ENCODE measurements around the gene ITPR3.
A peak's percentile ranks its signal among the peaks of the same experiment; 100 is the strongest.

Gene ITPR3

GRCh38 chr6:33695451-33695887, 74.3 kb downstream of the ITPR3 start:
- no peak overlapping the region for H3K4me3 ChIP-seq (ENCODE audit: low read depth, low read length)
- TF ChIP-seq CTCF (IDR thresholded peaks at IDR 0.05; ENCODE audit: low read depth, low read length): no peak
- DNase-seq (ENCODE audit: low read depth, low spot score): no peak
- in situ Hi-C loops (cut with HindIII; ENCODE audit: low sequenced_read_pairs): no loop called here

GRCh38 chr6:33696076-33696475, 75.0 kb downstream of the ITPR3 start:
- H3K4me3 ChIP-seq (ENCODE audit: low read depth, low read length): no peak overlapping the region
- no peak for DNase-seq (ENCODE audit: low read depth, low spot score)
- in situ Hi-C loops (cut with HindIII; ENCODE audit: low sequenced_read_pairs): no loop called here
- no peak for TF ChIP-seq CTCF (IDR thresholded peaks at IDR 0.05; ENCODE audit: low read depth, low read length)

DNA sequence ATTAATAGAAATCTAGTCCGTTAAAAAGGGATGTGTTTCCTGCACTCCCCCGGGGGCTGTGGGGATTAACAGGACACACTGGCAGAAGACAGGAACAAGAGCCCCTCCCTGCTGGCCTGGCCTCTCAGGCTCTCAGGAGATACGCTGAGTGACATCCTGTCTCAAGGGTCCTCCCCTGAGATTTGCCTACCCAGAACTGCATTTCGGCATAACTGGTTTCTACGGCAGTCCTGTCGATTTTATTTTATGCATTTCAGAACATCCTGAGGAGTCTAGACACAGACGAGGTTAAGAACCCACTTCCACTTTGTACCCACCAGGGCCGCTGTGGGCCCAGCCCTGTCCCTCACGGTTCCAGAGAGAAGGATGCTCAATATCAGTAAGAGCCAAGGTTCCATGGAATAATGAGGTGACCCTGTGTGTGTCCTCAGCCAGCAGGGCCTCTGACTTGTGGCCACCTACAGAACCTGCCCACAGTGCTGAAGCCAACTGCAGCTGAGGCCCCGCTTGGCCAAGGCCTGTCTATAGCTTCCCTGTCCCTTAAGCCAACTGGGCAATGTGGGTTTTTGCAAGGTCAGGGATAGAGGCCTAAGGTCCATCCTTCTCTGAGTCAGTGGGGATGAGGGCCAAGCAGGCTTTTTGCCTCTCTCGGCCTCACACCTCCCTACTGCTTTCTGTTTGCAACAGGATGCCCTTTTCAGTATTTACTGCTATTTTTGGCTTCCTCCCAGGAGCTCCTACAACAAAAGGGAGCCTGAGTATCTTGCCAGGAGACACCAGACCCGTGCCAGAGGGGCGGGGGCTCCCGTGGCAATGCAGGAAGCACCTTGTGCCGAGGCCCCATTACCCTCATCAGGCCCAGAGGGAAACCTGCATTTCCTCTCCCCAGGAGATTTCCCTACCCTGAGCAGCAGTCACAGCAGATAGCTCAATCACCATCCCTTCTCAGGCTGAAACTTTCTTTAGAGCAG, 75.7 kb downstream of the ITPR3 start:
- in situ Hi-C loops (cut with HindIII; ENCODE audit: low sequenced_read_pairs): no loop called here
- no peak overlapping the region for H3K4me3 ChIP-seq (ENCODE audit: low read depth, low read length)
- no peak for TF ChIP-seq CTCF (IDR thresholded peaks at IDR 0.05; ENCODE audit: low read depth, low read length)
- peak; percentile 82 for DNase-seq (ENCODE audit: low read depth, low spot score)

DNA sequence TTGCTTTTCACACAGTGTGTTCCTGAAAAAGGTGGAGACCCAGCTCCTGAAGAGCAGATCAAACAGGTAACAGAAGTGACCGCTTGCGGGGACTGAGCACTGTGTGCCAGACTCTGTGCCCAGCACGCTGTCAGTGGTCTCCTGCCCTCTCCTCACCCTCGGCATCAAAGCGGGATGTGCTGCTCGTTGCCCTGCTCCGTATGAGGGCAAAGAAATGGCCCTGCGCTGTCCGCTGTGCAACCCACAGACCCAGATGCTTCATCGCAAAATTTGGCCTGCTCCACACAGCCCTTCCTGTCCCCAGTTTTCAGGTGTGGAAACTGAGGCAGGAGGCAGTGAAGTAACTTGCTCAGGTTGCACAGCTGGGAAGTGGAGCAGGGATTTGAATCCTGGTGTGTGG, 76.7 kb downstream of the ITPR3 start:
- in situ Hi-C loops (cut with HindIII; ENCODE audit: low sequenced_read_pairs): no loop called here

GRCh38 chr6:33698494-33698893, 77.4 kb downstream of the ITPR3 start:
- no peak overlapping the region for H3K4me3 ChIP-seq (ENCODE audit: low read depth, low read length)
- DNase-seq (ENCODE audit: low read depth, low spot score): no peak
- no peak for TF ChIP-seq CTCF (IDR thresholded peaks at IDR 0.05; ENCODE audit: low read depth, low read length)
- in situ Hi-C loops (cut with HindIII; ENCODE audit: low sequenced_read_pairs): no loop called here

More for the DNA sequence above, 76.7 kb downstream of the ITPR3 start:
- H3K4me3 ChIP-seq (ENCODE audit: low read depth, low read length): no peak overlapping the region
- TF ChIP-seq CTCF (IDR thresholded peaks at IDR 0.05; ENCODE audit: low read depth, low read length): no peak
- no peak for DNase-seq (ENCODE audit: low read depth, low spot score)

GRCh38 chr6:33699131-33699530, 78.0 kb downstream of the ITPR3 start:
- H3K4me3 ChIP-seq (ENCODE audit: low read depth, low read length): no peak overlapping the region
- DNase-seq (ENCODE audit: low read depth, low spot score): no peak
- in situ Hi-C loops (cut with HindIII; ENCODE audit: low sequenced_read_pairs): no loop called here
- TF ChIP-seq CTCF (IDR thresholded peaks at IDR 0.05; ENCODE audit: low read depth, low read length): no peak

Measured in astrocyte of the spinal cord (primary cell).